GM23338 (cell line): Measurements from ENCODE around the gene SHISAL2A. TPM values are rescaled to one million over a fixed set of nuclear protein-coding genes. Genes with fewer than 3 reads are reported as not detected.

Experiments
- ATAC-seq: fragments of 200-7000 bp; cut with Tn5 transposase; 3 replicates; pipeline ENCODE4 v1.9.1; 2020
- DNase-seq: peaks from one replicate; pipeline ENCODE4 v3.0.0-alpha.2; 2015; ENCODE audit warnings: low spot score
- H2AFZ ChIP-seq: fragments of 200-600 bp; sonication (generic); 2 replicates; pipeline ENCODE4 v1.8.0; 2016; ENCODE audit warnings: antibody characterized with exemption, mild to moderate bottlenecking, moderate library complexity
- H3F3A ChIP-seq: fragments of 200-600 bp; sonication (generic); replicated peaks from 2 replicates; pipeline ENCODE4 v1.8.0; 2017; ENCODE audit warnings: antibody characterized with exemption, mixed run types, low read depth
- H3K27ac ChIP-seq: fragments of 200-600 bp; sonication (generic); 2 replicates; pipeline ENCODE4 v1.6.1; 2016; ENCODE audit warnings: low read depth
- H3K27me3 ChIP-seq: fragments of 200-600 bp; sonication (generic); 2 replicates; pipeline ENCODE4 v1.8.0; 2016; ENCODE audit warnings: mild to moderate bottlenecking, mixed run types, moderate library complexity; ENCODE audit not compliant: insufficient read depth
- H3K36me3 ChIP-seq: fragments of 200-600 bp; sonication (generic); 2 replicates; pipeline ENCODE4 v1.8.0; 2016; ENCODE audit warnings: mild to moderate bottlenecking; ENCODE audit not compliant: insufficient read depth
- H3K4me1 ChIP-seq: fragments of 200-600 bp; sonication (generic); 2 replicates; pipeline ENCODE4 v1.8.0; 2016; ENCODE audit warnings: mild to moderate bottlenecking, moderate library complexity; ENCODE audit not compliant: insufficient read depth
- H3K4me2 ChIP-seq: fragments of 200-600 bp; sonication (generic); 2 replicates; pipeline ENCODE4 v1.7.1; 2017; ENCODE audit warnings: mixed run types
- H3K4me3 ChIP-seq: fragments of 200-600 bp; sonication (generic); 2 replicates; pipeline ENCODE4 v1.6.1; 2016; ENCODE audit warnings: mixed run types
- H3K79me2 ChIP-seq: fragments of 200-600 bp; sonication (generic); replicated peaks from 2 replicates; pipeline ENCODE4 v1.8.0; 2017; ENCODE audit warnings: mild to moderate bottlenecking; ENCODE audit not compliant: insufficient read depth
- H3K9me2 ChIP-seq: fragments of 200-600 bp; sonication (generic); 2 replicates; pipeline ENCODE4 v1.8.0; 2017; ENCODE audit not compliant: insufficient read depth
- H4K20me1 ChIP-seq: fragments of 200-600 bp; sonication (generic); replicated peaks from 2 replicates; pipeline ENCODE4 v1.8.0; 2017; ENCODE audit warnings: mild to moderate bottlenecking; ENCODE audit not compliant: insufficient read depth
- H3K27ac Mint-ChIP-seq: 2 replicates; pipeline ENCODE4 v1.8.0; 2020; ENCODE audit warnings: inconsistent platforms, mild to moderate bottlenecking, moderate library complexity, mixed read lengths
- H3K27me3 Mint-ChIP-seq: 3 replicates; pipeline ENCODE4 v1.8.0; 2022; ENCODE audit warnings: low read depth, mild to moderate bottlenecking, moderate library complexity, mixed read lengths, inconsistent platforms; ENCODE audit not compliant: insufficient read depth, poor library complexity
- H3K36me3 Mint-ChIP-seq: 3 replicates; pipeline ENCODE4 v1.8.0; 2021; ENCODE audit warnings: low read depth, mild to moderate bottlenecking, inconsistent platforms, moderate library complexity, mixed read lengths
- H3K4me1 Mint-ChIP-seq: 3 replicates; pipeline ENCODE4 v1.8.0; 2020; ENCODE audit warnings: mild to moderate bottlenecking, inconsistent platforms, mixed read lengths
- H3K4me3 Mint-ChIP-seq: 3 replicates; pipeline ENCODE4 v1.8.0; 2021; ENCODE audit warnings: moderate library complexity, mild to moderate bottlenecking, inconsistent platforms, mixed read lengths
- H3K9me3 Mint-ChIP-seq: 3 replicates; pipeline ENCODE4 v1.8.0; 2020; ENCODE audit warnings: moderate library complexity, mild to moderate bottlenecking, inconsistent platforms, mixed read lengths
- EZH2 ChIP-seq: fragments of 200-600 bp; sonication (generic); IDR thresholded peaks from one replicate; pipeline ENCODE4 v1.8.0; 2017; ENCODE audit warnings: antibody characterized with exemption, mild to moderate bottlenecking, low read depth; ENCODE audit not compliant: unreplicated experiment
- STAT1 ChIP-seq: IDR thresholded peaks from one replicate; pipeline ENCODE4 v1.6.1; 2016; ENCODE audit warnings: antibody characterized with exemption; ENCODE audit not compliant: unreplicated experiment
- ZNF331 ChIP-seq: fragments of 250-450 bp; sonication (Bioruptor Pico); IDR thresholded peaks from 2 replicates; pipeline ENCODE4 v1.5.0; 2020; ENCODE audit warnings: low read depth, mild to moderate bottlenecking, moderate library complexity
- polyA plus RNA-seq: library from polyadenylated mRNA; unstranded; fragments of >200 nt; fragmentation: Nextera tagmentation; extraction: Ambion mirVana; gene quantifications from 2 replicates; pipeline ENCODE4 v1.2.1, GENCODE V29; 2016
- total RNA-seq: library from RNA; depleted of rRNA; stranded (reverse); fragments of >200 nt; shearing (Covaris generic); gene quantifications from 2 replicates; pipeline ENCODE4 v1.2.3, GENCODE V29; 2014
- TF ChIP-seq, protein P1 (sequence below): fragments of 250-450 bp; sonication (Bioruptor Pico); IDR thresholded peaks from 2 replicates; pipeline ENCODE4 v1.5.0; 2020; ENCODE audit warnings: mild to moderate bottlenecking, moderate library complexity
- TF ChIP-seq, protein P2 (sequence below), 2 experiments: fragments of 200-600 bp in 1 of 2; sonication (generic) in 1 of 2; conservative IDR thresholded peaks; 2 replicates each; pipeline versions ENCODE4 v1.5.1 to v1.6.1; 2016 to 2017; ENCODE audit warnings: antibody characterized with exemption in 2 of 2, low read depth in 2 of 2, mild to moderate bottlenecking in 2 of 2, moderate library complexity in 1 of 2

Gene SHISAL2A
- total and polyA plus RNA-seq, 2 experiments from 2014 or later, result 0.10 to 1.2 TPM

DNA sequence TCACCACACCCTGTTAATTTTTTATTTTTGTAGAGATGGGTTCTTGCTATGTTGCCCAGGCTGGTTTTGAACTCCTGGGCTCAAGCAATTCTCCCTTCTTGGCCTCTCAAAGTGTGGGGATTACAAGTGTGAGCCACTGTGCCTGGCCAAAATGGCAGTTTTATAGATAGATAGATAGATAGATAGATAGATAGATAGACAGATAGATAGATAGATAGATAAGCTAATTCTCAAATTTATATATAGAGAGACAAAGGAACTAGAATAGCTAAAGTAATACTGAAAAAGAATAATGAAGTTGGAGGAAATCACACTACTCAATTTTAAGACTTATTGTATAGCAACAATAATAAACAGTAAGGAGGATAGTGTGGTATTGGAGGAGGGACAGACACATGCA is 21.1 kb downstream of the SHISAL2A start:
- Histone ChIP-seq H3K9me2 (no peaks in the 10 kb centered on the region), H3K79me2 (no peaks in the 10 kb centered on the region), H3K27me3 (no peaks in the 10 kb centered on the region), H2AFZ (no peak overlapping the region), H3K27ac (no peak overlapping the region), H4K20me1 (no peaks in the 10 kb centered on the region), H3K36me3 (no peaks in the 10 kb centered on the region), H3K4me2 (no peak overlapping the region), H3F3A (no peaks in the 10 kb centered on the region), H3K4me3 (no peak overlapping the region), H3K4me1 (no peaks in the 10 kb centered on the region)
- TF ChIP-seq STAT1 (no peak), ZNF331 (CRISPR knock-in tag) (no peak), EZH2 (no peak)
- TF ChIP-seq, protein P1, sequence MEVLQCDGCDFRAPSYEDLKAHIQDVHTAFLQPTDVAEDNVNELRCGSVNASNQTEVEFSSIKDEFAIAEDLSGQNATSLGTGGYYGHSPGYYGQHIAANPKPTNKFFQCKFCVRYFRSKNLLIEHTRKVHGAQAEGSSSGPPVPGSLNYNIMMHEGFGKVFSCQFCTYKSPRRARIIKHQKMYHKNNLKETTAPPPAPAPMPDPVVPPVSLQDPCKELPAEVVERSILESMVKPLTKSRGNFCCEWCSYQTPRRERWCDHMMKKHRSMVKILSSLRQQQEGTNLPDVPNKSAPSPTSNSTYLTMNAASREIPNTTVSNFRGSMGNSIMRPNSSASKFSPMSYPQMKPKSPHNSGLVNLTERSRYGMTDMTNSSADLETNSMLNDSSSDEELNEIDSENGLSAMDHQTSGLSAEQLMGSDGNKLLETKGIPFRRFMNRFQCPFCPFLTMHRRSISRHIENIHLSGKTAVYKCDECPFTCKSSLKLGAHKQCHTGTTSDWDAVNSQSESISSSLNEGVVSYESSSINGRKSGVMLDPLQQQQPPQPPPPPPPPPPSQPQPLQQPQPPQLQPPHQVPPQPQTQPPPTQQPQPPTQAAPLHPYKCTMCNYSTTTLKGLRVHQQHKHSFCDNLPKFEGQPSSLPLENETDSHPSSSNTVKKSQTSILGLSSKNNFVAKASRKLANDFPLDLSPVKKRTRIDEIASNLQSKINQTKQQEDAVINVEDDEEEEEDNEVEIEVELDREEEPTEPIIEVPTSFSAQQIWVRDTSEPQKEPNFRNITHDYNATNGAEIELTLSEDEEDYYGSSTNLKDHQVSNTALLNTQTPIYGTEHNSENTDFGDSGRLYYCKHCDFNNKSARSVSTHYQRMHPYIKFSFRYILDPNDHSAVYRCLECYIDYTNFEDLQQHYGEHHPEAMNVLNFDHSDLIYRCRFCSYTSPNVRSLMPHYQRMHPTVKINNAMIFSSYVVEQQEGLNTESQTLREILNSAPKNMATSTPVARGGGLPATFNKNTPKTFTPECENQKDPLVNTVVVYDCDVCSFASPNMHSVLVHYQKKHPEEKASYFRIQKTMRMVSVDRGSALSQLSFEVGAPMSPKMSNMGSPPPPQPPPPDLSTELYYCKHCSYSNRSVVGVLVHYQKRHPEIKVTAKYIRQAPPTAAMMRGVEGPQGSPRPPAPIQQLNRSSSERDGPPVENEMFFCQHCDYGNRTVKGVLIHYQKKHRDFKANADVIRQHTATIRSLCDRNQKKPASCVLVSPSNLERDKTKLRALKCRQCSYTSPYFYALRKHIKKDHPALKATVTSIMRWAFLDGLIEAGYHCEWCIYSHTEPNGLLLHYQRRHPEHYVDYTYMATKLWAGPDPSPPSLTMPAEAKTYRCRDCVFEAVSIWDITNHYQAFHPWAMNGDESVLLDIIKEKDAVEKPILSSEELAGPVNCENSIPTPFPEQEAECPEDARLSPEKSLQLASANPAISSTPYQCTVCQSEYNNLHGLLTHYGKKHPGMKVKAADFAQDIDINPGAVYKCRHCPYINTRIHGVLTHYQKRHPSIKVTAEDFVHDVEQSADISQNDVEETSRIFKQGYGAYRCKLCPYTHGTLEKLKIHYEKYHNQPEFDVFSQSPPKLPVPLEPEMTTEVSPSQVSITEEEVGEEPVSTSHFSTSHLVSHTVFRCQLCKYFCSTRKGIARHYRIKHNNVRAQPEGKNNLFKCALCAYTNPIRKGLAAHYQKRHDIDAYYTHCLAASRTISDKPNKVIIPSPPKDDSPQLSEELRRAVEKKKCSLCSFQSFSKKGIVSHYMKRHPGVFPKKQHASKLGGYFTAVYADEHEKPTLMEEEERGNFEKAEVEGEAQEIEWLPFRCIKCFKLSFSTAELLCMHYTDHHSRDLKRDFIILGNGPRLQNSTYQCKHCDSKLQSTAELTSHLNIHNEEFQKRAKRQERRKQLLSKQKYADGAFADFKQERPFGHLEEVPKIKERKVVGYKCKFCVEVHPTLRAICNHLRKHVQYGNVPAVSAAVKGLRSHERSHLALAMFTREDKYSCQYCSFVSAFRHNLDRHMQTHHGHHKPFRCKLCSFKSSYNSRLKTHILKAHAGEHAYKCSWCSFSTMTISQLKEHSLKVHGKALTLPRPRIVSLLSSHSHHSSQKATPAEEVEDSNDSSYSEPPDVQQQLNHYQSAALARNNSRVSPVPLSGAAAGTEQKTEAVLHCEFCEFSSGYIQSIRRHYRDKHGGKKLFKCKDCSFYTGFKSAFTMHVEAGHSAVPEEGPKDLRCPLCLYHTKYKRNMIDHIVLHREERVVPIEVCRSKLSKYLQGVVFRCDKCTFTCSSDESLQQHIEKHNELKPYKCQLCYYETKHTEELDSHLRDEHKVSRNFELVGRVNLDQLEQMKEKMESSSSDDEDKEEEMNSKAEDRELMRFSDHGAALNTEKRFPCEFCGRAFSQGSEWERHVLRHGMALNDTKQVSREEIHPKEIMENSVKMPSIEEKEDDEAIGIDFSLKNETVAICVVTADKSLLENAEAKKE, result no peak
- TF ChIP-seq, protein P2, sequence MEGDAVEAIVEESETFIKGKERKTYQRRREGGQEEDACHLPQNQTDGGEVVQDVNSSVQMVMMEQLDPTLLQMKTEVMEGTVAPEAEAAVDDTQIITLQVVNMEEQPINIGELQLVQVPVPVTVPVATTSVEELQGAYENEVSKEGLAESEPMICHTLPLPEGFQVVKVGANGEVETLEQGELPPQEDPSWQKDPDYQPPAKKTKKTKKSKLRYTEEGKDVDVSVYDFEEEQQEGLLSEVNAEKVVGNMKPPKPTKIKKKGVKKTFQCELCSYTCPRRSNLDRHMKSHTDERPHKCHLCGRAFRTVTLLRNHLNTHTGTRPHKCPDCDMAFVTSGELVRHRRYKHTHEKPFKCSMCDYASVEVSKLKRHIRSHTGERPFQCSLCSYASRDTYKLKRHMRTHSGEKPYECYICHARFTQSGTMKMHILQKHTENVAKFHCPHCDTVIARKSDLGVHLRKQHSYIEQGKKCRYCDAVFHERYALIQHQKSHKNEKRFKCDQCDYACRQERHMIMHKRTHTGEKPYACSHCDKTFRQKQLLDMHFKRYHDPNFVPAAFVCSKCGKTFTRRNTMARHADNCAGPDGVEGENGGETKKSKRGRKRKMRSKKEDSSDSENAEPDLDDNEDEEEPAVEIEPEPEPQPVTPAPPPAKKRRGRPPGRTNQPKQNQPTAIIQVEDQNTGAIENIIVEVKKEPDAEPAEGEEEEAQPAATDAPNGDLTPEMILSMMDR (conservative IDR thresholded peaks at IDR 0.05; ENCODE audit: low read depth in 2 of 2), result no peak
- Mint-ChIP-seq H3K9me3 (no peaks in the 10 kb centered on the region), H3K36me3 (no peaks in the 10 kb centered on the region), H3K4me3 (no peak overlapping the region), H3K27me3 (peaks cover 6% of the 10 kb centered on the region), H3K27ac (no peak overlapping the region), H3K4me1 (no peaks in the 10 kb centered on the region)
- no peak for ATAC-seq
- no peak for DNase-seq
